Left cardiac atrium (tissue), 2 donors: Measurements from ENCODE around the gene BMI1. TPM values are rescaled to one million over a fixed set of nuclear protein-coding genes. Genes with fewer than 3 reads are reported as not detected.

ENCODE experiments used
- total RNA-seq, 2 donors: library from RNA; stranded (reverse); fragmentation: NEBNext Ultra II Directional; extraction: Animal tissue kit (Norgen Biotek cat#: 25700); gene quantifications; one replicate each; pipeline ENCODE4 v1.2.1, GENCODE V29; 2021
- donor health status: DM: no; HTN: yes; CAD: no; lungs with severe emphysema.
- donor health status: DM: yes; HTN: yes; CAD: no.

BMI1 gene
- total RNA-seq, 2 donors from 2014 or later = 39.9 to 40.5 TPM

Other genes starting within 250 kb of the BMI1 start
- gene EBLN1, start 103.1 kb upstream of the BMI1 start, total RNA-seq = not detected
- gene COMMD3, start 4.7 kb upstream of the BMI1 start, total RNA-seq = 10 to 100 TPM; 73.5 to 74.8 TPM
- not detected for gene SPAG6, start 24.4 kb downstream of the BMI1 start, total RNA-seq